Mucosa of rectum (tissue), 2 donors: ENCODE results near the gene PLN.

ENCODE experiments used
- H3K27ac ChIP-seq, 2 donors: one replicate each; pipeline ENCODE4 v1.7.0; 2013; ENCODE audit warnings: inconsistent platforms in 2 of 2, low read depth in 2 of 2, low read length in 2 of 2
- H3K27me3 ChIP-seq, 2 donors: one replicate each; pipeline ENCODE4 v1.7.0; 2013; ENCODE audit warnings: low read length in 2 of 2; ENCODE audit not compliant: control insufficient read depth in 2 of 2, insufficient read depth in 2 of 2
- H3K36me3 ChIP-seq, 2 donors: one replicate each; pipeline ENCODE4 v1.7.0; 2013; ENCODE audit warnings: low read length in 2 of 2; ENCODE audit not compliant: control insufficient read depth in 2 of 2, insufficient read depth in 2 of 2
- H3K4me1 ChIP-seq, 2 donors: one replicate each; pipeline ENCODE4 v1.7.0; 2013; ENCODE audit warnings: low read length in 2 of 2, mild to moderate bottlenecking in 1 of 2; ENCODE audit not compliant: control insufficient read depth in 2 of 2, insufficient read depth in 2 of 2
- H3K4me3 ChIP-seq, 2 donors: one replicate each; pipeline ENCODE4 v1.7.0; 2013; ENCODE audit warnings: low read length in 2 of 2
- H3K9ac ChIP-seq, 2 donors: one replicate each; pipeline ENCODE4 v1.7.0; 2013; ENCODE audit warnings: low read length in 2 of 2, low read depth in 1 of 2, mild to moderate bottlenecking in 1 of 2
- H3K9me3 ChIP-seq, 2 donors: one replicate each; pipeline ENCODE4 v1.7.0; 2013; ENCODE audit warnings: low read length in 2 of 2; ENCODE audit not compliant: control insufficient read depth in 2 of 2
- donor health status: healthy.
- donor health status: Normal muscosa, but diverticular disease.

PLN gene

GRCh38 chr6:118511930-118512715 is 36.0 kb upstream of the PLN start:
- H3K27me3 ChIP-seq = no peaks in the 10 kb centered on the region
- no peak overlapping the region for H3K4me3 ChIP-seq
- no peak overlapping the region for H3K9ac ChIP-seq
- H3K9me3 ChIP-seq = no peaks in the 10 kb centered on the region
- H3K36me3 ChIP-seq = no peaks in the 10 kb centered on the region
- no peaks in the 10 kb centered on the region for H3K4me1 ChIP-seq
- no peak overlapping the region for H3K27ac ChIP-seq

- Histone ChIP-seq H3K36me3 (no peaks in the 10 kb centered on the region), H3K9me3 (no peaks in the 10 kb centered on the region), H3K4me3 (no peak overlapping the region), H3K4me1 (no peaks in the 10 kb centered on the region), H3K9ac (no peak overlapping the region), H3K27ac (no peak overlapping the region), H3K27me3 (no peaks in the 10 kb centered on the region)
These were observed 33.4 kb upstream of the PLN start for GRCh38 chr6:118514689-118515088.

GRCh38 chr6:118522422-118522821 is 25.7 kb upstream of the PLN start:
- Histone ChIP-seq H3K36me3 (no peaks in the 10 kb centered on the region), H3K27me3 (no peaks in the 10 kb centered on the region), H3K9ac (no peak overlapping the region), H3K4me1 (no peaks in the 10 kb centered on the region), H3K27ac (no peak overlapping the region), H3K9me3 (no peaks in the 10 kb centered on the region), H3K4me3 (no peak overlapping the region)

- no peak overlapping the region for H3K4me3 ChIP-seq
- H3K27ac ChIP-seq = no peak overlapping the region
- no peaks in the 10 kb centered on the region for H3K36me3 ChIP-seq
- no peaks in the 10 kb centered on the region for H3K9me3 ChIP-seq
- no peaks in the 10 kb centered on the region for H3K27me3 ChIP-seq
- no peak overlapping the region for H3K9ac ChIP-seq
- no peaks in the 10 kb centered on the region for H3K4me1 ChIP-seq
These were observed 24.9 kb upstream of the PLN start for GRCh38 chr6:118523216-118523615.

- no peaks in the 10 kb centered on the region for H3K9me3 ChIP-seq
- H3K9ac ChIP-seq = no peak overlapping the region
- no peak overlapping the region for H3K27ac ChIP-seq
- no peaks in the 10 kb centered on the region for H3K4me1 ChIP-seq
- no peak overlapping the region for H3K4me3 ChIP-seq
- no peaks in the 10 kb centered on the region for H3K27me3 ChIP-seq
- no peaks in the 10 kb centered on the region for H3K36me3 ChIP-seq
These were observed 23.4 kb upstream of the PLN start for GRCh38 chr6:118524686-118525085.

- Histone ChIP-seq H3K9ac (no peak overlapping the region), H3K27me3 (no peaks in the 10 kb centered on the region), H3K4me3 (no peak overlapping the region), H3K27ac (no peak overlapping the region), H3K9me3 (no peaks in the 10 kb centered on the region), H3K36me3 (no peaks in the 10 kb centered on the region), H3K4me1 (no peaks in the 10 kb centered on the region)
These were observed 21.9 kb upstream of the PLN start for GRCh38 chr6:118525913-118526780.

GRCh38 chr6:118528129-118528528 is 20.0 kb upstream of the PLN start:
- H3K9ac ChIP-seq = no peak overlapping the region
- no peaks in the 10 kb centered on the region for H3K4me1 ChIP-seq

GRCh38 chr6:118529756-118530155 is 18.3 kb upstream of the PLN start:
- no peak overlapping the region for H3K27ac ChIP-seq
- no peaks in the 10 kb centered on the region for H3K4me1 ChIP-seq
- H3K9ac ChIP-seq = no peak overlapping the region
- no peaks in the 10 kb centered on the region for H3K36me3 ChIP-seq
- H3K9me3 ChIP-seq = no peaks in the 10 kb centered on the region
- no peaks in the 10 kb centered on the region for H3K27me3 ChIP-seq
- no peak overlapping the region for H3K4me3 ChIP-seq

More at GRCh38 chr6:118528129-118528528, 20.0 kb upstream of the PLN start:
- no peaks in the 10 kb centered on the region for H3K36me3 ChIP-seq
- H3K27ac ChIP-seq = no peak overlapping the region
- no peaks in the 10 kb centered on the region for H3K27me3 ChIP-seq
- H3K9me3 ChIP-seq = no peaks in the 10 kb centered on the region
- no peak overlapping the region for H3K4me3 ChIP-seq

GRCh38 chr6:118530942-118531341 is 17.2 kb upstream of the PLN start:
- no peak overlapping the region for H3K4me3 ChIP-seq

GRCh38 chr6:118535176-118535844 is 12.8 kb upstream of the PLN start:
- H3K9me3 ChIP-seq = no peaks in the 10 kb centered on the region
- no peak overlapping the region for H3K9ac ChIP-seq
- no peaks in the 10 kb centered on the region for H3K27me3 ChIP-seq
- no peaks in the 10 kb centered on the region for H3K4me1 ChIP-seq
- H3K36me3 ChIP-seq = no peaks in the 10 kb centered on the region
- no peak overlapping the region for H3K4me3 ChIP-seq
- H3K27ac ChIP-seq = no peak overlapping the region

More at GRCh38 chr6:118530942-118531341, 17.2 kb upstream of the PLN start:
- Histone ChIP-seq H3K9me3 (no peaks in the 10 kb centered on the region), H3K4me1 (no peaks in the 10 kb centered on the region), H3K36me3 (no peaks in the 10 kb centered on the region), H3K9ac (no peak overlapping the region), H3K27me3 (no peaks in the 10 kb centered on the region), H3K27ac (no peak overlapping the region)
